A204.1 (cell line): ENCODE results near the gene FOXP2.
"Not testable (repeated sequence)": the region's sequence is repeated elsewhere in the genome, so short reads cannot be mapped to it uniquely, and the experiment has no call there.

Source experiments
- FAIRE-seq: peaks from 2 replicates; lab custom pipeline; 2012; peaks lifted over from hg19 to GRCh38; lab: Jason Lieb, UNC

The FOXP2 gene

GRCh38 chr7:114414156-114415063, at the start of gene FOXP2:
Gene FOXP2, plus strand, starts transcription at chr7:114414815. Its CDS starts 11,697 bp downstream, at chr7:114426512.
- FAIRE-seq = peak; percentile 88

- FAIRE-seq = no peak
These were observed 48.8 kb upstream of the FOXP2 start for GRCh38 chr7:114365791-114366190.

GRCh38 chr7:114368492-114368891, 46.1 kb upstream of the FOXP2 start:
- FAIRE-seq = no peak

GRCh38 chr7:114369294-114369693, 45.3 kb upstream of the FOXP2 start:
- FAIRE-seq = no peak

- FAIRE-seq = no peak
These were observed 42.0 kb upstream of the FOXP2 start for GRCh38 chr7:114372619-114373018.

- FAIRE-seq = no peak
These were observed 38.7 kb upstream of the FOXP2 start for GRCh38 chr7:114375907-114376306.

- FAIRE-seq = not testable (repeated sequence)
These were observed 30.7 kb upstream of the FOXP2 start for GRCh38 chr7:114383946-114384345.

GRCh38 chr7:114384346-114384745, 30.3 kb upstream of the FOXP2 start:
- FAIRE-seq = not testable (repeated sequence)

- no peak for FAIRE-seq
These were observed 26.6 kb upstream of the FOXP2 start for GRCh38 chr7:114388021-114388420.

- FAIRE-seq = no peak
These were observed 21.9 kb upstream of the FOXP2 start for GRCh38 chr7:114392686-114393085.

- peak; percentile 60 for FAIRE-seq
These were observed 11.6 kb upstream of the FOXP2 start for GRCh38 chr7:114402876-114403635.

GRCh38 chr7:114405427-114405826, 9.2 kb upstream of the FOXP2 start:
- FAIRE-seq = peak; percentile 96

GRCh38 chr7:114409750-114410149, 4.9 kb upstream of the FOXP2 start:
- FAIRE-seq = no peak

- FAIRE-seq = no peak
These were observed 2.1 kb upstream of the FOXP2 start for GRCh38 chr7:114412548-114412947.

GRCh38 chr7:114413761-114414155, 857 bp upstream of the FOXP2 start:
- FAIRE-seq = no peak

GRCh38 chr7:114415064-114415989, 712 bp downstream of the FOXP2 start:
- FAIRE-seq = peak; percentile 77

- FAIRE-seq = peak; percentile 88
These were observed 1.7 kb downstream of the FOXP2 start for GRCh38 chr7:114416129-114416990.

- FAIRE-seq = no peak
These were observed 2.7 kb downstream of the FOXP2 start for GRCh38 chr7:114417290-114417689.

GRCh38 chr7:114418117-114418516, 3.5 kb downstream of the FOXP2 start:
- peak; percentile 86 for FAIRE-seq

GRCh38 chr7:114419441-114420272, 5.0 kb downstream of the FOXP2 start:
- peak; percentile 65 for FAIRE-seq
